Hematopoietic multipotent progenitor cell treated with erythropoietin and hydrocortisone succinate and interleukin-3 and kit ligand, for 15 days (in vitro differentiated cells): ENCODE data around the gene AGBL1.
"Not testable (repeated sequence)": the region's sequence is repeated elsewhere in the genome, so short reads cannot be mapped to it uniquely, and the experiment has no call there.

Experiments used
- DNase-seq: peaks from one replicate; pipeline ENCODE4 v3.0.0-alpha.2; 2015; ENCODE audit warnings: low spot score

AGBL1 gene

GRCh38 chr15:86935841-86936240 is 856.2 kb downstream of the AGBL1 start:
- DNase-seq: no peak

GRCh38 chr15:86942285-86942684 is 862.6 kb downstream of the AGBL1 start:
- DNase-seq: no peak

- no peak for DNase-seq
Observed at GRCh38 chr15:86948719-86949118, 869.0 kb downstream of the AGBL1 start.

GRCh38 chr15:86959254-86959653 is 879.6 kb downstream of the AGBL1 start:
- no peak for DNase-seq

GRCh38 chr15:86961669-86962068 is 882.0 kb downstream of the AGBL1 start:
- DNase-seq: no peak

- DNase-seq: no peak
Observed at GRCh38 chr15:86964271-86964670, 884.6 kb downstream of the AGBL1 start.

GRCh38 chr15:86968244-86968643 is 888.6 kb downstream of the AGBL1 start:
- no peak for DNase-seq

GRCh38 chr15:86969364-86969763 is 889.7 kb downstream of the AGBL1 start:
- DNase-seq: no peak

GRCh38 chr15:86973284-86973844 is 893.7 kb downstream of the AGBL1 start:
- no peak for DNase-seq

GRCh38 chr15:86988033-86988432 is 908.4 kb downstream of the AGBL1 start:
- no peak for DNase-seq

- no peak for DNase-seq
Observed at GRCh38 chr15:87021751-87022150, 942.1 kb downstream of the AGBL1 start.

- DNase-seq: no peak
Observed at GRCh38 chr15:87031540-87032230, 952.0 kb downstream of the AGBL1 start.

GRCh38 chr15:87032295-87032694 is 952.6 kb downstream of the AGBL1 start:
- no peak for DNase-seq

- no peak for DNase-seq
Observed at GRCh38 chr15:87033056-87033455, 953.4 kb downstream of the AGBL1 start.

- no peak for DNase-seq
Observed at GRCh38 chr15:87034886-87035285, 955.2 kb downstream of the AGBL1 start.

GRCh38 chr15:87038404-87038803 is 958.7 kb downstream of the AGBL1 start:
- DNase-seq: no peak

- DNase-seq: not testable (repeated sequence)
Observed at GRCh38 chr15:87042619-87043018, 962.9 kb downstream of the AGBL1 start.

GRCh38 chr15:87045746-87046145 is 966.1 kb downstream of the AGBL1 start:
- no peak for DNase-seq

GRCh38 chr15:87047203-87047965 is 967.7 kb downstream of the AGBL1 start:
- no peak for DNase-seq
